A549 (cell line): Measurements from ENCODE around the gene EXOC2. TPM values are rescaled to one million over a fixed set of nuclear protein-coding genes. Genes with fewer than 3 reads are reported as not detected.

ENCODE experiments used
- ATAC-seq, 2 experiments: fragments of 200-7000 bp in 1 of 2; fragments of >200 bp in 1 of 2; cut with Nextera tagmentation in 1 of 2; cut with Tn5 transposase in 1 of 2; 3 replicates each; pipeline versions ENCODE4 v1.8.0 to v1.9.1; 2018 to 2020; ENCODE audit warnings: mild to moderate bottlenecking in 1 of 2, moderate library complexity in 1 of 2
- CTCF ChIA-PET: fragments of 300-600 bp; sonication (Branson Sonifier 250); formaldehyde crosslinking; extraction: SDS; loops from one replicate; lab custom pipeline; 2021; ENCODE audit warnings: antibody characterized with exemption, inconsistent platforms; lab: Yijun Ruan, JAX
- POLR2A ChIA-PET: fragments of 350-600 bp; formaldehyde crosslinking; extraction: SDS; loops from one replicate; lab custom pipeline; 2021; ENCODE audit warnings: antibody characterized with exemption, inconsistent platforms; lab: Yijun Ruan, JAX
- DNase-seq, 2 experiments: peaks; one replicate each; pipeline versions ENCODE4 v3.0.0 to v3.0.0-alpha.2; 2011 to 2016; ENCODE audit warnings: low read depth in 1 of 2, low spot score in 1 of 2
- FAIRE-seq: peaks from 2 replicates; lab custom pipeline; 2011; peaks lifted over from hg19 to GRCh38; lab: Jason Lieb, UNC
- H3K27ac ChIP-seq, 2 experiments: fragments of >200 bp; sonication (Bioruptor Twin); formaldehyde crosslinking; 3 replicates each; pipeline ENCODE4 v1.5.1; 2016 to 2017
- H3K4me1 ChIP-seq: fragments of >200 bp; sonication (Bioruptor Twin); formaldehyde crosslinking; 3 replicates; pipeline ENCODE4 v1.6.1; 2016
- H3K4me2 ChIP-seq: fragments of >200 bp; sonication (Bioruptor Twin); formaldehyde crosslinking; 3 replicates; pipeline ENCODE4 v1.6.1; 2016
- H3K4me3 ChIP-seq: fragments of >200 bp; sonication (Bioruptor Twin); formaldehyde crosslinking; 3 replicates; pipeline ENCODE4 v1.5.1; 2016
- H3K9me3 ChIP-seq: fragments of >200 bp; sonication (Bioruptor Twin); formaldehyde crosslinking; 3 replicates; pipeline ENCODE4 v1.6.1; 2016
- CEBPB ChIP-seq, 2 experiments: fragments of >200 bp in 1 of 2; sonication (Bioruptor Twin) in 1 of 2; formaldehyde crosslinking in 1 of 2; IDR thresholded peaks; 2 replicates each; pipeline ENCODE4 v1.6.1; 2012 to 2016
- CHD4 ChIP-seq: fragments of 200-600 bp; sonication (generic); IDR thresholded peaks from 2 replicates; pipeline ENCODE4 v1.6.1; 2016; ENCODE audit warnings: antibody characterized with exemption, mild to moderate bottlenecking, borderline replicate concordance
- CTCF ChIP-seq: fragments of >200 bp; sonication (Bioruptor Twin); formaldehyde crosslinking; IDR thresholded peaks from 3 replicates; pipeline ENCODE4 v1.5.1; 2016
- EHF ChIP-seq: fragments of 250-450 bp; sonication (Bioruptor Pico); IDR thresholded peaks from 2 replicates; pipeline ENCODE4 v1.5.0; 2020; ENCODE audit warnings: mild to moderate bottlenecking
- EHMT2 ChIP-seq: fragments of 200-600 bp; sonication (generic); IDR thresholded peaks from 2 replicates; pipeline ENCODE4 v1.6.1; 2016; ENCODE audit warnings: antibody characterized with exemption, low read depth, mild to moderate bottlenecking, moderate library complexity
- FOSL2 ChIP-seq, 2 experiments: fragments of 450-650 bp in 1 of 2; fragments of >200 bp in 1 of 2; sonication (Bioruptor Twin) in 1 of 2; formaldehyde crosslinking; IDR thresholded peaks; 2 replicates each; pipeline versions ENCODE4 v1.5.0 to v1.6.1; 2016 to 2020; ENCODE audit warnings: mild to moderate bottlenecking in 1 of 2, moderate library complexity in 1 of 2
- GATA3 ChIP-seq: IDR thresholded peaks from 2 replicates; pipeline ENCODE4 v1.6.1; 2012; ENCODE audit warnings: borderline replicate concordance
- HES2 ChIP-seq: fragments of >200 bp; sonication (Bioruptor Twin); formaldehyde crosslinking; IDR thresholded peaks from 2 replicates; pipeline ENCODE4 v1.6.1; 2016
- HEYL ChIP-seq: fragments of 250-450 bp; sonication (Bioruptor Pico); IDR thresholded peaks from 2 replicates; pipeline ENCODE4 v1.8.0; 2021; ENCODE audit warnings: mild to moderate bottlenecking, moderate library complexity
- HMGXB4 ChIP-seq: fragments of 250-450 bp; sonication (Bioruptor Pico); IDR thresholded peaks from 2 replicates; pipeline ENCODE4 v1.5.0; 2021; ENCODE audit warnings: mild to moderate bottlenecking, moderate library complexity, borderline replicate concordance
- HOXA7 ChIP-seq: fragments of 250-450 bp; sonication (Bioruptor Pico); IDR thresholded peaks from 2 replicates; pipeline ENCODE4 v1.5.0; 2020; ENCODE audit warnings: mild to moderate bottlenecking, moderate library complexity
- JUN ChIP-seq, 2 experiments: fragments of >200 bp; sonication (Bioruptor Twin); formaldehyde crosslinking; IDR thresholded peaks; 2 replicates in 1 of 2; 3 replicates in 1 of 2; pipeline ENCODE4 v1.6.1; 2016 to 2017
- KDM5A ChIP-seq: fragments of 200-600 bp; sonication (generic); IDR thresholded peaks from 2 replicates; pipeline ENCODE4 v1.6.1; 2016; ENCODE audit warnings: antibody characterized with exemption, mild to moderate bottlenecking
- MAX ChIP-seq: IDR thresholded peaks from 2 replicates; pipeline ENCODE4 v1.6.1; 2012
- NFE2L2 ChIP-seq: fragments of 150-350 bp; conservative IDR thresholded peaks from 2 replicates; pipeline ENCODE4 v1.6.1; 2014; ENCODE audit warnings: low read length
- RAD21 ChIP-seq, 2 experiments: fragments of >200 bp in 1 of 2; sonication (Bioruptor Twin) in 1 of 2; formaldehyde crosslinking in 1 of 2; IDR thresholded peaks in 1 of 2; conservative IDR thresholded peaks in 1 of 2; 2 replicates in 1 of 2; 3 replicates in 1 of 2; pipeline ENCODE4 v1.6.1; 2012 to 2018; ENCODE audit warnings: inconsistent platforms in 1 of 2
- RCOR1 ChIP-seq: fragments of 150-350 bp; IDR thresholded peaks from 2 replicates; pipeline ENCODE4 v1.6.1; 2014; ENCODE audit warnings: antibody characterized with exemption, low read length, low read depth
- REST ChIP-seq: fragments of 200-600 bp; sonication (generic); IDR thresholded peaks from 2 replicates; pipeline ENCODE4 v1.6.1; 2016; ENCODE audit warnings: antibody characterized with exemption, mild to moderate bottlenecking, moderate library complexity
- TFCP2L1 ChIP-seq: fragments of 250-450 bp; sonication (Bioruptor Pico); IDR thresholded peaks from 2 replicates; pipeline ENCODE4 v1.5.0; 2021; ENCODE audit warnings: mild to moderate bottlenecking
- TP53 ChIP-seq: fragments of 250-450 bp; sonication (Bioruptor Pico); IDR thresholded peaks from 2 replicates; pipeline ENCODE4 v1.5.0; 2021; ENCODE audit warnings: mild to moderate bottlenecking, moderate library complexity
- ZC3H11A ChIP-seq: fragments of 450-650 bp; IDR thresholded peaks from 2 replicates; pipeline ENCODE4 v1.6.1; 2014; ENCODE audit warnings: antibody characterized with exemption, mild to moderate bottlenecking
- ZFP36 ChIP-seq: fragments of 450-650 bp; IDR thresholded peaks from 2 replicates; pipeline ENCODE4 v1.6.1; 2014; ENCODE audit warnings: borderline replicate concordance; ENCODE audit not compliant: partially characterized antibody
- ZNF302 ChIP-seq: fragments of 250-450 bp; sonication (Bioruptor Pico); IDR thresholded peaks from 2 replicates; pipeline ENCODE4 v1.9.0; 2021; ENCODE audit warnings: inconsistent platforms, mild to moderate bottlenecking, moderate library complexity
- WGBS: methylation state at CpG from one replicate; pipeline ENCODE4 v1.1.6; 2017; ENCODE audit errors: missing lambda C conversion rate; 5-methylcytosine and 5-hydroxymethylcytosine counted together
- polyA plus RNA-seq, 4 experiments: library from polyadenylated mRNA; depleted of rRNA in 3 of 4; stranded (reverse); fragments of >200 nt; fragmentation: RNase III in 1 of 4; extraction: RNeasy Plus Mini Kit Qiagen cat#74134 plus additional on column Dnase treatment in 1 of 4; gene quantifications; 2 replicates in 3 of 4; 3 replicates in 1 of 4; pipeline ENCODE4 v1.2.3, GENCODE V29; 2011 to 2017

Gene EXOC2
- polyA plus RNA-seq, 2 of the 4 experiments (the other 2 are of a cell fraction): 13.3 to 22.9 TPM

- CTCF ChIA-PET: interaction anchor here (0.6 to 1.0 kb wide), 2 partner anchors 11 to 275 kb away, joined by 4 to 5 read pairs; no protein-coding TSS in a partner anchor
- no peak overlapping the region for H3K4me2 ChIP-seq
- peak in 1 of 2 experiments; percentile 22; a peak in 1 of 5 replicates for TF ChIP-seq RAD21 (conservative IDR thresholded peaks at IDR 0.05 in 1 of 2, IDR thresholded peaks at IDR 0.05 in 1 of 2)
- TF ChIP-seq TFCP2L1 (CRISPR knock-in tag): no peak
- TF ChIP-seq CTCF: 0 out of 3 replicates have a peak, but pooled peaks have one; percentile 8
- TF ChIP-seq, all 56 proteins: peak for 2
- no peak overlapping the region for H3K4me3 ChIP-seq
- DNase-seq (peak in 1 of 2 experiments; percentile 18), ATAC-seq (peak in 1 of 2 experiments; percentile 45; a peak in 2 of 6 replicates), FAIRE-seq (no peak)
- POLR2A ChIA-PET: no interaction called here
- no peaks in the 10 kb centered on the region for H3K9me3 ChIP-seq
- H3K27ac ChIP-seq: no peak overlapping the region
- H3K4me1 ChIP-seq: peaks cover 5% of the 10 kb centered on the region; the same call in 1 of the 3 replicates
- WGBS: 94% methylated on average over 11 of the region's 11 CpGs
These were observed 68.0 kb downstream of the EXOC2 start for GRCh38 chr6:624979-625378.

- peaks cover 5% of the 10 kb centered on the region; the same call in 1 of the 3 replicates for H3K4me1 ChIP-seq
- ATAC-seq (no peak), FAIRE-seq (no peak), DNase-seq (no peak)
- ChIA-PET CTCF (interaction anchor here (1.0 kb wide), 1 partner anchor 814 kb away, joined by 3 read pairs; no protein-coding TSS in a partner anchor), POLR2A (no interaction called here)
- H3K27ac ChIP-seq: no peak overlapping the region
- TF ChIP-seq RCOR1 (no peak), TFCP2L1 (CRISPR knock-in tag) (no peak), GATA3 (no peak), TP53 (no peak), HES2 (no peak), KDM5A (no peak), JUN (IDR thresholded peaks at IDR 0.05) (no peak), ZNF302 (CRISPR knock-in tag) (no peak), CEBPB (IDR thresholded peaks at IDR 0.05) (no peak), NFE2L2 (no peak), HMGXB4 (CRISPR knock-in tag) (no peak)
- WGBS: 91% methylated on average over 7 of the region's 7 CpGs
- no peak overlapping the region for H3K4me3 ChIP-seq
- H3K9me3 ChIP-seq: no peaks in the 10 kb centered on the region
- no peak overlapping the region for H3K4me2 ChIP-seq
These were observed 70.5 kb downstream of the EXOC2 start for GRCh38 chr6:622462-622861.

- ATAC-seq (no peak), DNase-seq (no peak), FAIRE-seq (no peak)
- peaks cover 5% of the 10 kb centered on the region; the same call in 1 of the 3 replicates for H3K4me1 ChIP-seq
- ChIA-PET CTCF (interaction anchor here (0.5 kb wide), 1 partner anchor 913 kb away, joined by 3 read pairs; no protein-coding TSS in a partner anchor), POLR2A (no interaction called here)
- no peak overlapping the region for H3K27ac ChIP-seq
- no peak overlapping the region for H3K4me2 ChIP-seq
- H3K4me3 ChIP-seq: no peak overlapping the region
- WGBS: 92% methylated on average over 9 of the region's 9 CpGs
- H3K9me3 ChIP-seq: no peaks in the 10 kb centered on the region
- TF ChIP-seq CHD4 (no peak), CTCF (no peak), HEYL (CRISPR knock-in tag) (no peak), EHMT2 (no peak), EHF (no peak), REST (no peak), ZC3H11A (no peak), MAX (no peak), ZFP36 (no peak), KDM5A (no peak), FOSL2 (IDR thresholded peaks at IDR 0.05) (no peak), FOSL2 (CRISPR knock-in tag; IDR thresholded peaks at IDR 0.05) (no peak), HOXA7 (CRISPR knock-in tag) (no peak)
These were observed 71.0 kb downstream of the EXOC2 start for GRCh38 chr6:621931-622330.
